Loucy (cell line): ENCODE results near the gene MAGEA2.
"Not testable (repeated sequence)": the region's sequence is repeated elsewhere in the genome, so short reads cannot be mapped to it uniquely, and the experiment has no call there.

Experiments used
- EZH2phosphoT487 ChIP-seq: fragments of 200-600 bp; IDR thresholded peaks from 2 replicates; pipeline ENCODE4 v1.6.1; 2018; ENCODE audit warnings: antibody characterized with exemption, mild to moderate bottlenecking, moderate library complexity, borderline replicate concordance
- TF ChIP-seq, protein P1 (sequence below): fragments of 200-600 bp; sonication (generic); conservative IDR thresholded peaks from 2 replicates; pipeline ENCODE4 v1.5.1; 2014; ENCODE audit warnings: mild to moderate bottlenecking, antibody characterized with exemption, low read length

DNA sequence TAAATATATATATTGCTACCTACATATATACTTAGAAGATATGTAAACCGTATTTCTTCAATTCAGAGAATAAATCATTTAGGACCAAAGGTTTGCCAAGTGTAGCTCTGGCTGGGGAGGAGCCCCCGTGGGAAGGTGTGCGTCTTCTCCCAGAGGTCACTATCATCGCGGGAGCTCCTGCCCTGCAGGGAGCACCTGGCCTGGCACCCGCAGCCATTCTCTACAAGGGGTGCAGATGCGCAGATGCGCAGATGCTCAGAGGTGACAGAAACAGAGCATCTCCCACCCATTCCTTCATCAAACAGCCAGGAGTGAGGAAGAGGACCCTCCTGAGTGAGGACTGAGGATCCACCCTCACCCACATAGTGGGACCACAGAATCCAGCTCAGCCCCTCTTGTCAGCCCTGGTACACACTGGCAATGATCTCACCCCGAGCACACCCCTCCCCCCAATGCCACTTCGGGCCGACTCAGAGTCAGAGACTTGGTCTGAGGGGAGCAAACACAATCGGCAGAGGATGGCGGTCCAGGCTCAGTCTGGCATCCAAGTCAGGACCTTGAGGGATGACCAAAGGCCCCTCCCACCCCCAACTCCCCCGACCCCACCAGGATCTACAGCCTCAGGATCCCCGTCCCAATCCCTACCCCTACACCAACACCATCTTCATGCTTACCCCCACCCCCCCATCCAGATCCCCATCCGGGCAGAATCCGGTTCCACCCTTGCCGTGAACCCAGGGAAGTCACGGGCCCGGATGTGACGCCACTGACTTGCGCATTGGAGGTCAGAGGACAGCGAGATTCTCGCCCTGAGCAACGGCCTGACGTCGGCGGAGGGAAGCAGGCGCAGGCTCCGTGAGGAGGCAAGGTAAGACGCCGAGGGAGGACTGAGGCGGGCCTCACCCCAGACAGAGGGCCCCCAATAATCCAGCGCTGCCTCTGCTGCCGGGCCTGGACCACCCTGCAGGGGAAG, 39.5 kb downstream of the MAGEA2 start, which contains the start of gene MAGEA2B:
- TF ChIP-seq, protein P1, sequence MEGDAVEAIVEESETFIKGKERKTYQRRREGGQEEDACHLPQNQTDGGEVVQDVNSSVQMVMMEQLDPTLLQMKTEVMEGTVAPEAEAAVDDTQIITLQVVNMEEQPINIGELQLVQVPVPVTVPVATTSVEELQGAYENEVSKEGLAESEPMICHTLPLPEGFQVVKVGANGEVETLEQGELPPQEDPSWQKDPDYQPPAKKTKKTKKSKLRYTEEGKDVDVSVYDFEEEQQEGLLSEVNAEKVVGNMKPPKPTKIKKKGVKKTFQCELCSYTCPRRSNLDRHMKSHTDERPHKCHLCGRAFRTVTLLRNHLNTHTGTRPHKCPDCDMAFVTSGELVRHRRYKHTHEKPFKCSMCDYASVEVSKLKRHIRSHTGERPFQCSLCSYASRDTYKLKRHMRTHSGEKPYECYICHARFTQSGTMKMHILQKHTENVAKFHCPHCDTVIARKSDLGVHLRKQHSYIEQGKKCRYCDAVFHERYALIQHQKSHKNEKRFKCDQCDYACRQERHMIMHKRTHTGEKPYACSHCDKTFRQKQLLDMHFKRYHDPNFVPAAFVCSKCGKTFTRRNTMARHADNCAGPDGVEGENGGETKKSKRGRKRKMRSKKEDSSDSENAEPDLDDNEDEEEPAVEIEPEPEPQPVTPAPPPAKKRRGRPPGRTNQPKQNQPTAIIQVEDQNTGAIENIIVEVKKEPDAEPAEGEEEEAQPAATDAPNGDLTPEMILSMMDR = not testable (repeated sequence)
- TF ChIP-seq EZH2phosphoT487 = not testable (repeated sequence)
